Measurements from ENCODE around the gene PLA2G2C. TPM values are rescaled to one million over a fixed set of nuclear protein-coding genes. Genes with fewer than 3 reads are reported as not detected.

PLA2G2C gene
- total and polyA plus RNA-seq, 2 of the 13 experiments (the other 11 are each of a cell fraction or from before 2014, with no cell fraction given), result not detected

- H3K79me2 ChIP-seq (ENCODE audit: insufficient read depth, low read length), result no peaks in the 10 kb centered on the region
- no peak for FAIRE-seq
These were observed 24.6 kb upstream of the PLA2G2C start for GRCh38 chr1:20210736-20211460.

More at GRCh38 chr1:20210736-20211460, 24.6 kb upstream of the PLA2G2C start:
- WGBS (ENCODE audit: low lambda C conversion rate), result 71% methylated on average over 10 of the region's 10 CpGs
- no peak overlapping the region for H3K27ac ChIP-seq (ENCODE audit: extremely low read length, insufficient read depth, low read length)
- no peaks in the 10 kb centered on the region for H3K36me3 ChIP-seq (replicated peaks in 1 of 2; ENCODE audit: control insufficient read depth in 1 of 2, insufficient read depth in 2 of 2, low read length in 2 of 2)
- intact Hi-C loops (cut with micrococcal nuclease; ENCODE audit: unreplicated experiment), result no loop called here
- H3K4me3 ChIP-seq (replicated peaks in 1 of 3; ENCODE audit: insufficient read depth in 1 of 3, low read depth in 2 of 3, low read length in 3 of 3), result no peak overlapping the region
- in situ Hi-C loops (cut with HindIII; ENCODE audit: extremely low pct_ligation_motif_present, low pct_unique_long_range_greater_than_20kb), result loop anchor here (10.0 kb wide), 1 partner anchor 214 kb away; no protein-coding TSS in a partner anchor
- H3K9me3 ChIP-seq (ENCODE audit: low read length), result no peaks in the 10 kb centered on the region
- no peaks in the 10 kb centered on the region for H4K20me1 ChIP-seq (ENCODE audit: insufficient read depth, low read length)
- no peak for ATAC-seq
- POLR2A ChIA-PET, result no interaction called here
- no peak overlapping the region for H3K9ac ChIP-seq (ENCODE audit: insufficient read depth, low read depth, low read length)
- peaks cover 0 to 39% of the 10 kb centered on the region in 2 experiments; a peak in 3 of 5 replicates for H3K27me3 ChIP-seq (ENCODE audit: control insufficient read depth in 1 of 2, insufficient read depth in 2 of 2, low read length in 2 of 2)
- no peaks in the 10 kb centered on the region; the same call in 1 of the 2 replicates for H3K4me1 ChIP-seq (ENCODE audit: insufficient read depth, low read length)
- DNase-seq (ENCODE audit: low spot score), result no peak
- no peak overlapping the region for H3K4me2 ChIP-seq (ENCODE audit: low read depth, low read length)
- TF ChIP-seq ZNF749 (CRISPR knock-in tag; IDR thresholded peaks at IDR 0.05; ENCODE audit: borderline replicate concordance) (no peak), MXD1 (CRISPR knock-in tag; IDR thresholded peaks at IDR 0.05) (no peak), AFF4 (CRISPR knock-in tag; IDR thresholded peaks at IDR 0.05) (no peak), EED (CRISPR knock-in tag; IDR thresholded peaks at IDR 0.05) (no peak), FOXA3 (CRISPR knock-in tag; IDR thresholded peaks at IDR 0.05) (no peak), U2AF1 (optimal IDR thresholded peaks at IDR 0.05; ENCODE audit: low read depth, low read length) (no peak)
- no TSS peak for BruUV-seq (replicated peaks)
- no peak overlapping the region for H2AFZ ChIP-seq (ENCODE audit: low read length)
- CTCF ChIA-PET (ENCODE audit: low intra/inter-chr PET ratio, low total read pairs), result interaction anchor here (1.3 kb wide), 1 partner anchor 219 kb away, joined by 3 read pairs; no protein-coding TSS in a partner anchor

Data from HepG2 (cell line).